ENCODE results near the gene PLP2.

GRCh38 chrX:49187526-49187925, 15.8 kb downstream of the PLP2 start:
- TF ChIP-seq, protein P1, sequence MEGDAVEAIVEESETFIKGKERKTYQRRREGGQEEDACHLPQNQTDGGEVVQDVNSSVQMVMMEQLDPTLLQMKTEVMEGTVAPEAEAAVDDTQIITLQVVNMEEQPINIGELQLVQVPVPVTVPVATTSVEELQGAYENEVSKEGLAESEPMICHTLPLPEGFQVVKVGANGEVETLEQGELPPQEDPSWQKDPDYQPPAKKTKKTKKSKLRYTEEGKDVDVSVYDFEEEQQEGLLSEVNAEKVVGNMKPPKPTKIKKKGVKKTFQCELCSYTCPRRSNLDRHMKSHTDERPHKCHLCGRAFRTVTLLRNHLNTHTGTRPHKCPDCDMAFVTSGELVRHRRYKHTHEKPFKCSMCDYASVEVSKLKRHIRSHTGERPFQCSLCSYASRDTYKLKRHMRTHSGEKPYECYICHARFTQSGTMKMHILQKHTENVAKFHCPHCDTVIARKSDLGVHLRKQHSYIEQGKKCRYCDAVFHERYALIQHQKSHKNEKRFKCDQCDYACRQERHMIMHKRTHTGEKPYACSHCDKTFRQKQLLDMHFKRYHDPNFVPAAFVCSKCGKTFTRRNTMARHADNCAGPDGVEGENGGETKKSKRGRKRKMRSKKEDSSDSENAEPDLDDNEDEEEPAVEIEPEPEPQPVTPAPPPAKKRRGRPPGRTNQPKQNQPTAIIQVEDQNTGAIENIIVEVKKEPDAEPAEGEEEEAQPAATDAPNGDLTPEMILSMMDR (IDR thresholded peaks at IDR 0.05), result no peak
- no peak for TF ChIP-seq POLR2A (IDR thresholded peaks at IDR 0.05)

All from right lobe of liver (tissue), 4 donors.